HCT116 (cell line): ENCODE results near the gene ZNF320. TPM values are rescaled to one million over a fixed set of nuclear protein-coding genes. Genes with fewer than 3 reads are reported as not detected.

Source experiments
- ATAC-seq: fragments of 200-7000 bp; cut with Tn5 transposase; 2 replicates; pipeline ENCODE4 v1.9.1; 2020; ENCODE audit warnings: mild to moderate bottlenecking, moderate library complexity
- BruUV-seq: library from RNA; stranded (reverse); fragments of 400-500 nt; replicated peaks from 2 replicates; lab custom pipeline; 2021; lab: Mats Ljungman, UMichigan
- CTCF ChIA-PET: fragments of 300-600 bp; sonication (Branson Sonifier 250); formaldehyde crosslinking; loops from one replicate; lab custom pipeline; 2021; ENCODE audit warnings: antibody characterized with exemption; lab: Charles Lee
- POLR2A ChIA-PET: fragments of 300-600, 350-600 bp; sonication (Branson Sonifier 250); formaldehyde crosslinking; loops from one replicate; lab custom pipeline; 2021; ENCODE audit warnings: antibody characterized with exemption; lab: Charles Lee
- RAD21 ChIA-PET, 2 experiments: fragments of 300-600 bp; sonication (Branson Sonifier 250); formaldehyde crosslinking; loops; one replicate each; lab custom pipeline; 2023; ENCODE audit warnings: low total read pairs in 2 of 2; ENCODE audit not compliant: uncharacterized antibody in 2 of 2, unreplicated experiment in 2 of 2, low non-redundant PET in 1 of 2; lab: Charles Lee
- DNase-seq: peaks from one replicate; pipeline ENCODE4 v3.0.0-alpha.2; 2010; ENCODE audit warnings: low read depth, low spot score
- H2AFZ ChIP-seq: fragments of 200-600 bp; shearing (Covaris generic), sonication (generic); 2 replicates; pipeline ENCODE4 v1.6.1; 2017; ENCODE audit warnings: low read depth, mixed run types, mixed read lengths, antibody characterized with exemption, low read length; ENCODE audit not compliant: poor library complexity, severe bottlenecking
- H3K27ac ChIP-seq: 2 replicates; pipeline ENCODE4 v1.5.1; 2012; ENCODE audit warnings: low read depth, low read length
- H3K27me3 ChIP-seq: fragments of 200-600 bp; sonication (generic); 2 replicates; pipeline ENCODE4 v1.6.1; 2016; ENCODE audit warnings: mixed run types, low read length, mixed read lengths; ENCODE audit not compliant: insufficient read depth
- H3K36me3 ChIP-seq, 2 experiments: fragments of 200-500 bp in 1 of 2; fragments of 200-600 bp in 1 of 2; sonication (Bioruptor generic) in 1 of 2; sonication (generic) in 1 of 2; 2 replicates each; pipeline versions ENCODE4 v1.5.1 to v1.6.1; 2014 to 2016; ENCODE audit warnings: low read length in 2 of 2, inconsistent platforms in 1 of 2, mixed read lengths in 1 of 2, mixed run types in 1 of 2; ENCODE audit not compliant: insufficient read depth in 2 of 2, control insufficient read depth in 1 of 2
- H3K4me1 ChIP-seq, 2 experiments: fragments of 200-600 bp in 1 of 2; sonication (generic) in 1 of 2; 2 replicates each; pipeline versions ENCODE4 v1.5.1 to v1.6.1; 2012 to 2017; ENCODE audit warnings: low read length in 2 of 2, inconsistent platforms in 1 of 2, mild to moderate bottlenecking in 1 of 2, mixed read lengths in 1 of 2, mixed run types in 1 of 2, moderate library complexity in 1 of 2; ENCODE audit not compliant: insufficient read depth in 2 of 2, control insufficient read depth in 1 of 2
- H3K4me2 ChIP-seq: fragments of 200-600 bp; sonication (generic); 2 replicates; pipeline ENCODE4 v1.6.1; 2017; ENCODE audit warnings: mixed run types, low read length, mixed read lengths
- H3K4me3 ChIP-seq, 2 experiments: fragments of 200-600 bp in 1 of 2; sonication (generic) in 1 of 2; replicated peaks in 1 of 2; 2 replicates each; pipeline ENCODE4 v1.5.1; 2011 to 2016; ENCODE audit warnings: low read length in 2 of 2, control low read depth in 1 of 2, low read depth in 1 of 2, mild to moderate bottlenecking in 1 of 2, mixed read lengths in 1 of 2, mixed run types in 1 of 2
- H3K79me2 ChIP-seq: fragments of 200-600 bp; sonication (generic); 2 replicates; pipeline ENCODE4 v1.6.1; 2017; ENCODE audit warnings: mild to moderate bottlenecking, mixed run types, low read length, moderate library complexity, mixed read lengths; ENCODE audit not compliant: insufficient read depth
- H3K9ac ChIP-seq: fragments of 200-600 bp; sonication (generic); 2 replicates; pipeline ENCODE4 v1.6.1; 2016; ENCODE audit warnings: low read length, mixed read lengths
- H3K9me2 ChIP-seq: fragments of 200-600 bp; sonication (generic), shearing (Covaris generic); 2 replicates; pipeline ENCODE4 v1.6.1; 2017; ENCODE audit warnings: mixed run types, mild to moderate bottlenecking, moderate library complexity; ENCODE audit not compliant: insufficient read depth
- H3K9me3 ChIP-seq, 2 experiments: fragments of 200-500 bp in 1 of 2; fragments of 200-600 bp in 1 of 2; sonication (Bioruptor generic) in 1 of 2; sonication (generic) in 1 of 2; 2 replicates each; pipeline ENCODE4 v1.6.1; 2014 to 2017; ENCODE audit warnings: low read length in 2 of 2, mixed read lengths in 2 of 2, inconsistent platforms in 1 of 2, low read depth in 1 of 2, mild to moderate bottlenecking in 1 of 2, mixed run types in 1 of 2, moderate library complexity in 1 of 2; ENCODE audit not compliant: control insufficient read depth in 1 of 2, insufficient read depth in 1 of 2
- H4K20me1 ChIP-seq: fragments of 200-600 bp; sonication (generic), shearing (Covaris generic); 2 replicates; pipeline ENCODE4 v1.6.1; 2017; ENCODE audit warnings: mixed run types, mild to moderate bottlenecking, moderate library complexity; ENCODE audit not compliant: insufficient read depth
- CBX3 ChIP-seq: IDR thresholded peaks from 2 replicates; pipeline ENCODE4 v1.6.1; 2012; ENCODE audit warnings: low read depth
- EGR1 ChIP-seq: IDR thresholded peaks from 2 replicates; pipeline ENCODE4 v1.6.1; 2012; ENCODE audit warnings: low read depth
- FOSL1 ChIP-seq: IDR thresholded peaks from 2 replicates; pipeline ENCODE4 v1.6.1; 2012; ENCODE audit warnings: low read depth
- POLR2AphosphoS5 ChIP-seq: IDR thresholded peaks from 2 replicates; pipeline ENCODE4 v1.6.1; 2011; ENCODE audit warnings: mild to moderate bottlenecking, low read depth, low read length, moderate library complexity
- RAD21 ChIP-seq: IDR thresholded peaks from 2 replicates; pipeline ENCODE4 v1.6.1; 2012; ENCODE audit warnings: low read depth, mild to moderate bottlenecking
- SIN3A ChIP-seq: IDR thresholded peaks from 2 replicates; pipeline ENCODE4 v1.6.1; 2012; ENCODE audit warnings: low read depth
- SRF ChIP-seq: IDR thresholded peaks from 2 replicates; pipeline ENCODE4 v1.6.1; 2012; ENCODE audit warnings: low read depth
- YY1 ChIP-seq: IDR thresholded peaks from 2 replicates; pipeline ENCODE4 v1.6.1; 2011; ENCODE audit warnings: low read length, low read depth, moderate library complexity, mild to moderate bottlenecking; ENCODE audit not compliant: insufficient replicate concordance; ENCODE audit errors: extremely low read depth
- ZBTB33 ChIP-seq: IDR thresholded peaks from 2 replicates; pipeline ENCODE4 v1.6.1; 2011; ENCODE audit warnings: mild to moderate bottlenecking, low read length, moderate library complexity; ENCODE audit not compliant: insufficient replicate concordance; ENCODE audit errors: extremely low read depth
- ZFX ChIP-seq: fragments of 450-650 bp; IDR thresholded peaks from 2 replicates; pipeline ENCODE4 v1.6.1; 2017
- ZNF274 ChIP-seq: fragments of 200-500 bp; sonication (Bioruptor generic); IDR thresholded peaks from 2 replicates; pipeline ENCODE4 v1.6.1; 2014; ENCODE audit warnings: mild to moderate bottlenecking, low read depth, low read length, inconsistent platforms
- intact Hi-C: fragments of 100-400 bp; cut with micrococcal nuclease; formaldehyde crosslinking; loops from 2 replicates; pipeline ENCODE4 v1.10.0; 2022
- total RNA-seq: library from RNA; stranded (reverse); gene quantifications from one replicate; pipeline ENCODE4 v1.2.1, GENCODE V29; 2021; ENCODE audit not compliant: unreplicated experiment

The ZNF320 gene
- total RNA-seq, 1 experiment from 2014 or later: 9.2 TPM

DNA sequence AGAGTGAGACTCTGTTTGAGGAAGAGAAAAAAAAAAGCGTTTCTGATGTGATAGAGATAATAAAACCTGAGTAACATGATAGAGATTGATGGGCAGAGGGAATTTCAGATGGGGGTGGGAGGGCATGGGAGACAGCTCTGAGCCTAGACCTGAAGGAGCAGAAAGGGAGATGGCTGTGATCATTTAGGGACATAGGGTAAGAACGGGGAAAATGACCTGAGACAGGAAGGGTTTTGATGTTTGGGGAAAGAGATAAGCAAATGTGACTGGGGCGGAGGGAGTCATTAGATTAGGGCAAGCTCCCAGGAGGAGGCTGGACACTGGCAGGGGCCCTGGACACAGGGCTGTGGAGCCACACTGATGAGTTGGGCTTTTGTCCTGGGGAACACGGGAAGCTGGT is 6.1 kb downstream of the ZNF320 start:
- Histone ChIP-seq H3K36me3 (peaks cover 18 to 19% of the 10 kb centered on the region in 2 experiments; a peak in 3 of 4 replicates), H3K9me3 (no peaks in the 10 kb centered on the region; a peak in 2 of 4 replicates), H3K79me2 (peaks cover 32% of the 10 kb centered on the region), H2AFZ (no peak overlapping the region), H3K4me2 (no peak overlapping the region), H3K27me3 (no peaks in the 10 kb centered on the region), H3K9ac (no peak overlapping the region), H3K4me3 (no peak overlapping the region), H3K27ac (no peak overlapping the region), H3K9me2 (no peaks in the 10 kb centered on the region), H3K4me1 (peaks cover 0 to under 1% of the 10 kb centered on the region in 2 experiments; a peak in 1 of 4 replicates), H4K20me1 (no peaks in the 10 kb centered on the region)
- BruUV-seq: no TSS peak
- POLR2A ChIA-PET: no interaction called here
- CTCF ChIA-PET: no interaction called here
- TF ChIP-seq YY1 (no peak), ZBTB33 (no peak)
- intact Hi-C loops: no loop called here
- RAD21 ChIA-PET: no interaction called here
- no peak for ATAC-seq
- DNase-seq: no peak

DNA sequence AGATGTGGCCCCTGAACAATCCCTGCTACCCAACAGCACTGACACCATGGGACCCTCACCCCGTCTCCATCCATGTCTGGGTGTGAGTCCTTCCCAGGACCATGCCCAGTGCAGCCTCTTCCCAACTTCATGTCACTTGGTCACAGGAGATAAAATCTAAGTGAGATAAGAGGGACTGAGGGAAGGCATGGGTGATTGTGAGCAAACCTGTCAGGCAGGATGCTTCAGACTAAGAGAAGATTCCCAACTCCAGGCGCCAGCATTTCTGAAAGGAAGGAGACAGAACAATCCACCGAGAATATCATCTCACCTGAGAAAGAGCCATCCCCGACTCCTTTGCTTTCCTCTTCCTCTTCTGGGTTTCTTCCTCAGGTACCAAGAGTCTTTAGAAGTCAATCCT is 7.5 kb downstream of the ZNF320 start:
- Histone ChIP-seq H3K4me2 (no peak overlapping the region), H3K9ac (no peak overlapping the region), H4K20me1 (no peaks in the 10 kb centered on the region), H2AFZ (no peak overlapping the region), H3K36me3 (peaks cover 20 to 24% of the 10 kb centered on the region in 2 experiments; a peak in 3 of 4 replicates), H3K9me2 (no peaks in the 10 kb centered on the region), H3K79me2 (peaks cover 20% of the 10 kb centered on the region), H3K4me1 (no peaks in the 10 kb centered on the region), H3K4me3 (no peak overlapping the region), H3K9me3 (no peaks in the 10 kb centered on the region; a peak in 2 of 4 replicates), H3K27me3 (no peaks in the 10 kb centered on the region), H3K27ac (no peak overlapping the region)
- DNase-seq: no peak
- no peak for ATAC-seq
- intact Hi-C loops: no loop called here
- no TSS peak for BruUV-seq
- TF ChIP-seq CBX3: no peak
- TF ChIP-seq ZFX: no peak
- no peak for TF ChIP-seq SRF
- TF ChIP-seq SIN3A: no peak
- TF ChIP-seq POLR2AphosphoS5: no peak
- no peak for TF ChIP-seq YY1
- no peak for TF ChIP-seq ZBTB33
- no peak for TF ChIP-seq RAD21
- TF ChIP-seq ZNF274: no peak
- TF ChIP-seq FOSL1: no peak
- TF ChIP-seq EGR1: no peak
- ChIA-PET CTCF (no interaction called here), POLR2A (no interaction called here), RAD21 (no interaction called here)
